Fibroblast of lung (primary cell): ENCODE results near the gene MB21D2. TPM values are rescaled to one million over a fixed set of nuclear protein-coding genes. Genes with fewer than 3 reads are reported as not detected.

Source experiments
- DNase-seq, 2 donors: peaks; one replicate each; pipeline versions ENCODE4 v3.0.0 to v3.0.0-alpha.2; 2010; ENCODE audit warnings: low read depth in 2 of 2
- H2AFZ ChIP-seq: 2 replicates; pipeline ENCODE4 v1.5.1; 2012; ENCODE audit warnings: low read length, control low read depth, inconsistent platforms
- H3K27ac ChIP-seq: 2 replicates; pipeline ENCODE4 v1.5.1; 2011; ENCODE audit warnings: low read length, control low read depth; ENCODE audit not compliant: insufficient read depth
- H3K27me3 ChIP-seq: 2 replicates; pipeline ENCODE4 v1.5.1; 2011; ENCODE audit warnings: mild to moderate bottlenecking, low read length; ENCODE audit not compliant: control insufficient read depth, insufficient read depth
- H3K36me3 ChIP-seq: 2 replicates; pipeline ENCODE4 v1.5.1; 2011; ENCODE audit warnings: low read length; ENCODE audit not compliant: control insufficient read depth, insufficient read depth
- H3K4me1 ChIP-seq: 2 replicates; pipeline ENCODE4 v1.5.1; 2011; ENCODE audit warnings: low read length; ENCODE audit not compliant: control insufficient read depth, insufficient read depth; ENCODE audit errors: extremely low read depth
- H3K4me2 ChIP-seq: 2 replicates; pipeline ENCODE4 v1.5.1; 2011; ENCODE audit warnings: low read length, control low read depth; ENCODE audit not compliant: insufficient read depth; ENCODE audit errors: extremely low read depth
- H3K4me3 ChIP-seq, 4 experiments: fragments of 200-600 bp in 1 of 4; sonication (generic) in 1 of 4; replicated peaks in 1 of 4; 2 replicates each; pipeline ENCODE4 v1.5.1; 2011 to 2016; ENCODE audit warnings: low read length in 4 of 4, low read depth in 3 of 4, mild to moderate bottlenecking in 3 of 4, control low read depth in 2 of 4, inconsistent platforms in 1 of 4, mixed read lengths in 1 of 4; ENCODE audit not compliant: insufficient read depth in 1 of 4; ENCODE audit errors: control extremely low read depth in 1 of 4
- H3K79me2 ChIP-seq: 2 replicates; pipeline ENCODE4 v1.5.1; 2012; ENCODE audit warnings: mild to moderate bottlenecking, low read length, inconsistent platforms; ENCODE audit not compliant: control insufficient read depth, insufficient read depth
- H3K9ac ChIP-seq: 2 replicates; pipeline ENCODE4 v1.5.1; 2011; ENCODE audit warnings: mild to moderate bottlenecking, low read length, control low read depth; ENCODE audit not compliant: insufficient read depth
- H3K9me3 ChIP-seq: 2 replicates; pipeline ENCODE4 v1.5.1; 2012; ENCODE audit warnings: low read depth, low read length; ENCODE audit not compliant: control insufficient read depth, insufficient read depth
- H4K20me1 ChIP-seq: 2 replicates; pipeline ENCODE4 v1.5.1; 2011; ENCODE audit warnings: low read length; ENCODE audit not compliant: control insufficient read depth, insufficient read depth; ENCODE audit errors: extremely low read depth
- EZH2 ChIP-seq: IDR thresholded peaks from 2 replicates; pipeline ENCODE4 v1.5.1; 2012; ENCODE audit warnings: low read length, control low read depth, mild to moderate bottlenecking; ENCODE audit errors: missing control alignments
- polyA plus RNA-seq, 2 donors: library from polyadenylated mRNA; depleted of rRNA in 1 of 2; stranded (reverse) in 1 of 2; unstranded in 1 of 2; fragments of >200 nt; gene quantifications; 2 replicates each; pipeline ENCODE4 v1.2.1, GENCODE V29; 2011 to 2012; ENCODE audit warnings: missing spikeins in 1 of 2
- total RNA-seq: library from RNA; depleted of rRNA; stranded (reverse); fragments of >200 nt; gene quantifications from 2 replicates; pipeline ENCODE4 v1.2.1, GENCODE V29; 2014
- TF ChIP-seq, protein P1 (sequence below), 2 donors: IDR thresholded peaks in 1 of 2; conservative IDR thresholded peaks in 1 of 2; 1 replicate in 1 of 2; 2 replicates in 1 of 2; pipeline ENCODE4 v1.5.1; 2011 to 2012; ENCODE audit warnings: low read length in 2 of 2, control low read depth in 1 of 2, inconsistent platforms in 1 of 2, low read depth in 1 of 2, mild to moderate bottlenecking in 1 of 2

The MB21D2 gene
- total and polyA plus RNA-seq, 2 donors (not counting 1 experiment from before 2014, with no cell fraction given), result 3.5 to 11.4 TPM

GRCh38 chr3:192802957-192803899 is 114.4 kb downstream of the MB21D2 start:
- no peaks in the 10 kb centered on the region for H3K79me2 ChIP-seq
- no peaks in the 10 kb centered on the region for H3K9me3 ChIP-seq
- H3K4me1 ChIP-seq, result no peaks in the 10 kb centered on the region
- H3K27me3 ChIP-seq, result no peaks in the 10 kb centered on the region
- DNase-seq, result peak; percentile 44 to 78
- H3K9ac ChIP-seq, result no peak overlapping the region
- TF ChIP-seq, protein P1, sequence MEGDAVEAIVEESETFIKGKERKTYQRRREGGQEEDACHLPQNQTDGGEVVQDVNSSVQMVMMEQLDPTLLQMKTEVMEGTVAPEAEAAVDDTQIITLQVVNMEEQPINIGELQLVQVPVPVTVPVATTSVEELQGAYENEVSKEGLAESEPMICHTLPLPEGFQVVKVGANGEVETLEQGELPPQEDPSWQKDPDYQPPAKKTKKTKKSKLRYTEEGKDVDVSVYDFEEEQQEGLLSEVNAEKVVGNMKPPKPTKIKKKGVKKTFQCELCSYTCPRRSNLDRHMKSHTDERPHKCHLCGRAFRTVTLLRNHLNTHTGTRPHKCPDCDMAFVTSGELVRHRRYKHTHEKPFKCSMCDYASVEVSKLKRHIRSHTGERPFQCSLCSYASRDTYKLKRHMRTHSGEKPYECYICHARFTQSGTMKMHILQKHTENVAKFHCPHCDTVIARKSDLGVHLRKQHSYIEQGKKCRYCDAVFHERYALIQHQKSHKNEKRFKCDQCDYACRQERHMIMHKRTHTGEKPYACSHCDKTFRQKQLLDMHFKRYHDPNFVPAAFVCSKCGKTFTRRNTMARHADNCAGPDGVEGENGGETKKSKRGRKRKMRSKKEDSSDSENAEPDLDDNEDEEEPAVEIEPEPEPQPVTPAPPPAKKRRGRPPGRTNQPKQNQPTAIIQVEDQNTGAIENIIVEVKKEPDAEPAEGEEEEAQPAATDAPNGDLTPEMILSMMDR (conservative IDR thresholded peaks at IDR 0.05 in 1 of 2, IDR thresholded peaks at IDR 0.05 in 1 of 2; ENCODE audit: low read depth in 1 of 2, low read length in 2 of 2), result peak; percentile 53 to 66
- no peak for TF ChIP-seq EZH2
- no peaks in the 10 kb centered on the region for H3K36me3 ChIP-seq
- H2AFZ ChIP-seq, result no peak overlapping the region
- no peak overlapping the region for H3K27ac ChIP-seq
- no peak overlapping the region for H3K4me2 ChIP-seq
- no peak overlapping the region for H3K4me3 ChIP-seq
- no peaks in the 10 kb centered on the region for H4K20me1 ChIP-seq

- Histone ChIP-seq H3K27ac (no peak overlapping the region), H2AFZ (no peak overlapping the region), H3K27me3 (no peaks in the 10 kb centered on the region), H3K4me3 (no peak overlapping the region), H3K9me3 (no peaks in the 10 kb centered on the region), H3K36me3 (no peaks in the 10 kb centered on the region), H3K4me2 (no peak overlapping the region), H4K20me1 (no peaks in the 10 kb centered on the region), H3K9ac (no peak overlapping the region), H3K79me2 (no peaks in the 10 kb centered on the region), H3K4me1 (no peaks in the 10 kb centered on the region)
- DNase-seq, result no peak
- TF ChIP-seq, protein P1 (conservative IDR thresholded peaks at IDR 0.05 in 1 of 2, IDR thresholded peaks at IDR 0.05 in 1 of 2; ENCODE audit: low read depth in 1 of 2, low read length in 2 of 2), result no peak
- TF ChIP-seq EZH2, result no peak
These were observed 115.7 kb downstream of the MB21D2 start for GRCh38 chr3:192801985-192802384.

DNA sequence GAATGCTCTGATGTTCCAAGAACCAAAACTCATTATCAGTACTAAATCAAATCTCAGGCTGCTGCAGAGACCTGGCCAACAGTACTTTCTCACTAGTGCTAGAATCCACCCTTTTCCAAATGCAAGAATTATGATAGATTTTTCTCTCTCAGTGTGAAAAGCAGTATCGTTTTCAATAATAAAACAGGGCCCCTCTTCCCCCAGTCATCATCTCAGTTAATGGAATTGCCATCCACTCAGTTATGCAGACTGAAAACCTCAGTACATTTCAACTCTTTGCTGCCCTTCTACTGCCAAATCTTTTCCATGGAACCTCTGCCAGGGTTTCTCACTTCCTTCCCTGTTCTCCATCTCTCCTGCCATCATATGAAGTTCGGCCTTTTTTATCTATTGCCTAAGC is 117.9 kb downstream of the MB21D2 start:
- no peak for TF ChIP-seq EZH2
- TF ChIP-seq, protein P1 (conservative IDR thresholded peaks at IDR 0.05 in 1 of 2, IDR thresholded peaks at IDR 0.05 in 1 of 2; ENCODE audit: low read depth in 1 of 2, low read length in 2 of 2), result no peak
- Histone ChIP-seq H3K36me3 (no peaks in the 10 kb centered on the region), H3K9me3 (no peaks in the 10 kb centered on the region), H2AFZ (no peak overlapping the region), H3K9ac (no peak overlapping the region), H4K20me1 (no peaks in the 10 kb centered on the region), H3K27ac (no peak overlapping the region), H3K79me2 (no peaks in the 10 kb centered on the region), H3K4me1 (no peaks in the 10 kb centered on the region), H3K4me2 (no peak overlapping the region), H3K27me3 (no peaks in the 10 kb centered on the region), H3K4me3 (no peak overlapping the region)
- DNase-seq, result no peak
